ENCODE measurements around the gene NRIP2. TPM values are rescaled to one million over a fixed set of nuclear protein-coding genes. Genes with fewer than 3 reads are reported as not detected.

The NRIP2 gene
- total RNA-seq, 1 experiment from 2014 or later, result 0.15 TPM

GRCh38 chr12:2824541-2824940 is 10.3 kb downstream of the NRIP2 start:
- H3K56ac ChIP-seq (ENCODE audit: insufficient read length, low read depth, low read length), result no peak overlapping the region
- Mint-ChIP-seq H3K4me3 (no peak overlapping the region), H3K27ac (peak overlapping the region; percentile 38 to 98 (median 60); a peak in 6 of 7 replicates), H3K36me3 (ENCODE audit: insufficient read depth in 1 of 3, low read depth in 3 of 3) (peaks cover 38 to 88% (median 79%) of the 10 kb centered on the region in 3 experiments), H3K27me3 (ENCODE audit: low read depth) (no peaks in the 10 kb centered on the region), H3K4me1 (peaks cover 48 to 51% of the 10 kb centered on the region in 2 experiments), H3K9me3 (no peaks in the 10 kb centered on the region; a peak in 1 of 5 replicates)
- H3K27me3 ChIP-seq (ENCODE audit: insufficient read depth, low read length), result no peaks in the 10 kb centered on the region
- no peak overlapping the region for H4K5ac ChIP-seq (ENCODE audit: insufficient read length, low read depth, low read length)
- no peaks in the 10 kb centered on the region for H3K9me3 ChIP-seq (ENCODE audit: control insufficient read depth, low read depth, low read length)
- no peak for DNase-seq
- H3K23me2 ChIP-seq (ENCODE audit: insufficient read length, low read depth, low read length, poor library complexity, severe bottlenecking), result no peaks in the 10 kb centered on the region
- peaks cover 3% of the 10 kb centered on the region; the same call in 1 of the 2 replicates for H3K4me1 ChIP-seq (ENCODE audit: insufficient read depth, low read length)
- H2AK5ac ChIP-seq (ENCODE audit: insufficient read length, low read length), result no peak overlapping the region
- H4K8ac ChIP-seq (replicated peaks; ENCODE audit: insufficient read length, low read depth, low read length), result no peak overlapping the region
- no peak overlapping the region for H3K9ac ChIP-seq (ENCODE audit: extremely low read depth, insufficient read length, low read length)
- H2BK15ac ChIP-seq (ENCODE audit: low read depth, low read length), result no peak overlapping the region
- H4K20me1 ChIP-seq (ENCODE audit: control insufficient read depth, insufficient read depth, insufficient read length), result no peaks in the 10 kb centered on the region
- H3T11ph ChIP-seq (ENCODE audit: low read length), result no peak overlapping the region
- no peaks in the 10 kb centered on the region for H3K79me2 ChIP-seq (ENCODE audit: insufficient read depth, low read length)
- no peak overlapping the region for H3K23ac ChIP-seq (ENCODE audit: insufficient read length, low read depth, low read length)
- H3K14ac ChIP-seq (ENCODE audit: insufficient read depth, low read length), result no peak overlapping the region
- WGBS (ENCODE audit: extremely low coverage, insufficient read length, low lambda C conversion rate), result no CpG with 5 or more reads among the region's 6 CpGs
- no peak overlapping the region for H2BK5ac ChIP-seq (ENCODE audit: insufficient read length, low read length)
- TF ChIP-seq CTCF (conservative IDR thresholded peaks at IDR 0.05), result no peak
- H2BK12ac ChIP-seq (ENCODE audit: insufficient read length, low read depth, low read length), result no peak overlapping the region
- H3K4ac ChIP-seq (ENCODE audit: low read depth, low read length), result no peak overlapping the region
- H4K91ac ChIP-seq (ENCODE audit: insufficient read length, low read depth, low read length), result no peak overlapping the region
- H2BK20ac ChIP-seq (ENCODE audit: low read depth, low read length, poor library complexity, severe bottlenecking), result no peak overlapping the region
- no peak overlapping the region for H2BK120ac ChIP-seq (ENCODE audit: low read depth, low read length, poor library complexity, severe bottlenecking)
- H2AFZ ChIP-seq (ENCODE audit: low read length), result no peak overlapping the region
- H3K4me2 ChIP-seq (ENCODE audit: insufficient read depth, insufficient read length, low read length), result no peak overlapping the region
- H3K79me1 ChIP-seq (ENCODE audit: insufficient read depth, low read depth, low read length, poor library complexity, severe bottlenecking), result no peaks in the 10 kb centered on the region
- no peak overlapping the region for H3K27ac ChIP-seq (ENCODE audit: insufficient read length, low read depth, low read length)
- no peak overlapping the region for H3K18ac ChIP-seq (ENCODE audit: insufficient read length, low read depth, low read length)

All from H9 (cell line).